OCI-M1 (cell line): Measurements from ENCODE around the gene CDHR1.
"Not testable (repeated sequence)": the region's sequence is repeated elsewhere in the genome, so short reads cannot be mapped to it uniquely, and the experiment has no call there.

Experiments
- DNase-seq: peaks from one replicate; lab custom pipeline; 2025; lab: John Stamatoyannopoulos, UW

Gene CDHR1

DNA sequence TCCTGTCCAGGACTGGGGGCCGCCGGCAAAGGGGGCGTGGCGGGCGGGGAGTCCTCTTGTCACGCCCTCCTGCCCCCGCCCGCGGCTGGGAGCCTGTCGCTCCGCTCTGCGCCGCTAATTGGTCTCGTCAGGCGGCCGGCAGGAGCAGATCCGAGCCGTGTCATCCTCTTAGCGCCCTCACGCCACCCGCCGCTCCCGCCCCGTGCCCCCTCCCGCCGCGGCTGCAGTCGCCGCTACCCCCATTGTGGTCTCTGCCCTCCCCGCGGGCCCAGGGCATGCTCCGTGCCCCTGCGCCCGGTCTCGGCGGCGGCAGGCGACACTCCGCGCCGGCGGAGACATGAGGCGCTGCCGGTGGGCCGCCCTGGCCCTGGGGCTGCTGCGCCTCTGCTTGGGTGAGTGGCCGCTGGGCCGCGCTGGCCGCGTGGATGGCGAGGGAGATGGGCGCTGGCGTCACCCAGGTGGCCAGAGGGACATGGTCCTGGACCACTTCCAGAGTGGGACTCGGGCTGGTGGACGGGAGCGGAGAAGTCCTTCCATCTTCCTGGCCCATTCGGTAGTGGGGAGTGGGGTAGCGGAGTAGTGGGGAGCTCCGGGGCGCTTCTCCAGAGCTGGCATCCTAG lies at the start of gene CDHR1:
Gene CDHR1 (plus strand): TSS at position 114 of the 620 bp plus-strand sequence. CDS start 224 bp downstream, at position 338.
- no peak for DNase-seq

DNA sequence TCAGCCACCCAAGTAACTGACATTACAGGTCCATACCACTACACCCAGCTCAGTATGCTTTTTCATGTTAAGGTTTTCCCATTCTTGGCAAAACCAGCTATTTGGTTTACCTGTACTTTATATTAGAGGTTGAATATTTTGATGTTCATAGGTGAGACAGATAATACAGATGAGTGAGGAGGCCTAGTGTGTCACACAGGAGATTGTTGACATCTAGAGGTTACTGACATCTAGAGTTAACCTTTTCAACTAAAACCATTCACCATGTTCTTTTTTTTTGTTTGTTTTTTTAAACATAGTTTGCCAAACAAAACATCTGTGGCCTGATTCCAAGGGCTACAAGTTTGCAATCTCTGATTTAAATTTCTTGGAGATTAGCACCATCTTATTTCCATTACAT lies 47.0 kb upstream of the CDHR1 start:
- no peak for DNase-seq

DNA sequence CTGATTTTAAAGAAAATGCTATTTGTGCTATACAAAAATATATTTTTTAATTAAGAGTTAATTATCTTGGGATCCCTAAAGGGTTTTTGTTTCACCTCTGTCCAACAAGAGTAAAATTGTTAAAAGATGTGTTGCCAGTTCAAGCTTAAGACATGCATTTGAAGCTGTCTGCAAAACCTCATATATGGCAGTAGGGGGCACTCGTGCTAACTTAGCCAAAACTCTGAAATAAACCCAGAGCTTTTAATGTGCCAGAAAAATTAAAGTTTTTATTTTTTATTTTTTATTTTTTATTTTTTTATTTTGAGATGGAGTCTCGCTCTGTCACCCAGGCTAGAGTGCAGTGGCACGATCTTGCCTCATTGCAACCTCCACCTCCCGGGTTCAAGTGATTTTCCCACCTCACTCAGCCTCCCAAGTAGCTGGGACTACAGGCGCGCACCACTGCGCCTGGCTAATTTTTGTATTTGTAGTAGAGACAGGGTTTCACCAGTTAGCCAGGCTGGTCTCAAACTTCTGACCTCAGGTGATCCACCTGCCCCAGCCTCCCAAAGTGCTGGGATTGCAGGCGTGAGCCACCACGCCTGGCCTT lies 46.2 kb upstream of the CDHR1 start:
- peak; percentile 63 for DNase-seq

DNA sequence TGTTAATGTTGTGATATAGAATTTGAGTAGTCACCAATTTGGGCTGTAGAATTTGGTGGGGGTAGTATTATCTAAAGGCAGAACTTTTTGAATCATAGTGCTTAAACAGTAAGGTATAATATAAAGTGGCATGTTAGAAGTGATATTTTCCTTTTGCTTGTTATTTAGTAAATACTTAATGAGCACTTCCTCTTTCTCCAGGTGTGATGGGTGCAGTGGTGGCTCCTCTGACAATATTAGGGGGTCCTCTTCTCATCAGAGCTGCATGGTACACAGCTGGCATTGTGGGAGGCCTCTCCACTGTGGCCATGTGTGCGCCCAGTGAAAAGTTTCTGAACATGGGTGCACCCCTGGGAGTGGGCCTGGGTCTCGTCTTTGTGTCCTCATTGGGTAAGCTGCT lies 44.5 kb upstream of the CDHR1 start:
- no peak for DNase-seq

- no peak for DNase-seq
Observed at GRCh38 chr10:84152769-84153168, 41.6 kb upstream of the CDHR1 start.

DNA sequence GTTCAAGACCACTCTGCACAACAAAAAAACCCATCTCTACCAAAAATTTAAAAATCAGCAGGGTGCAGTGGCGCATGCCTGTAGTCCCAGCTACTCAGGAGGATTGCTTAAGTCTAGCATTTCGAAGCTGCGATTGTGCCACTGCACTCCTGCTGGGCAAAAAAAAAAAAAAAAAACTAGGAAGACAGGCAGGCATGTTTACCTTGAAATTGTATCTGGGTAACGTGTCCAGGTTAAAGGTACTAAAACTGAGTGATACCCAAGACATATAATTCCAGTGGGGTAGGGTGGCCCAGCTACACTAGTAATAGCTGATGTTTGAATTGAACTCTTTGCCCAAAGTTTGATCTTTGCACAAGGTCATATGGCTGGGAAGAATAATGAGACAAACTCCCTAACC lies 38.8 kb upstream of the CDHR1 start:
- DNase-seq, result no peak

GRCh38 chr10:84156009-84156408 lies 38.3 kb upstream of the CDHR1 start:
- no peak for DNase-seq

DNA sequence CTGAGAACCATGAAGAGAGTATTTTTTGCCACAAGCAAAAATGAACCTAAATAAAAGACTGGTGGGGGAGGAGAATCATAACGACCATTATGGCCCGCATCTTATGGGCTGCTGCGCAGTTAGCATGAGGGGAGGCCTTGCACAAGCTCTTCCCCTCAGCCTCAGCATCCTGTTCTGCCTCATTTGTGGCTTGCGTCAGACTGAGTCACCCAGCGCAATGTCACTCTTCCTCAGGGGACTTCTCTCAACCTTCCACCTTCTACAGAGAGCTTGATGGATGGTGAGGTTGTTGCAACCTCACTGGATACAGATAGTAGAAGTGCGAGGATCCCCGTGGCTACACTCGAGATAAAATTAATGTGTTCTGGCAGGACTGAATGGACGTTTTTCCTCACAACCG lies 37.6 kb upstream of the CDHR1 start:
- DNase-seq, result peak; percentile 11

GRCh38 chr10:84158061-84158460 lies 36.3 kb upstream of the CDHR1 start:
- no peak for DNase-seq

- peak; percentile 23 for DNase-seq
Observed at GRCh38 chr10:84158550-84158949, 35.8 kb upstream of the CDHR1 start.

DNA sequence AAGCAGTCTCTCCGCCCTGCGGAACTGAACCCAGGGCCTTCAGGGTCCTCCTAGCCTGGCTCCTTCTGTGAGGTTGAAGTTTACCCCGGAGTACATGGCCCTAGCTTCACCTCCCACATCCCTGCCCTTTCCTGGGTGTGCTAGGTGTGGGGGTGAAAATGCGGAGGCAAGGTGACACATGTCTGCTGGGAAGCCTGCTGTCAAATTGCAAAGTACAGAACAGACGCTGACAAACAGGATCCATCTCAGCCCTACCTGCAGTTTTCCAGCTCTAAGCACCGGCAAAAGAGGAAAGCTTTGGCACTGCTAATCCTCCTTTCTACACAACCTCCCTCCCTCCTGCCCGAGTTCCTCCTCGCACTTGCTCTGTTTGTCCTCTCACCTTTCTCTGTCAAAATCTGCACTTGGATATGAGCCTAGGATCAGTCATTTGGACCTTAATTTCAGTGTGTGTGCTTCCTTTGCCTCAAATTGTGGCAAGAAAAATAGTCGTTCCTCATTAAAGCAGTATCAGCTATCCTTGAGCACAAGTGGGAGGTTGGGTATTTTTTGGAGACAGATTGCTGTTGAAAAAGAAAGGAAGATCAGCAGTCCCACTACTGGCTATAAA lies 35.2 kb upstream of the CDHR1 start:
- DNase-seq, result peak; percentile 9

DNA sequence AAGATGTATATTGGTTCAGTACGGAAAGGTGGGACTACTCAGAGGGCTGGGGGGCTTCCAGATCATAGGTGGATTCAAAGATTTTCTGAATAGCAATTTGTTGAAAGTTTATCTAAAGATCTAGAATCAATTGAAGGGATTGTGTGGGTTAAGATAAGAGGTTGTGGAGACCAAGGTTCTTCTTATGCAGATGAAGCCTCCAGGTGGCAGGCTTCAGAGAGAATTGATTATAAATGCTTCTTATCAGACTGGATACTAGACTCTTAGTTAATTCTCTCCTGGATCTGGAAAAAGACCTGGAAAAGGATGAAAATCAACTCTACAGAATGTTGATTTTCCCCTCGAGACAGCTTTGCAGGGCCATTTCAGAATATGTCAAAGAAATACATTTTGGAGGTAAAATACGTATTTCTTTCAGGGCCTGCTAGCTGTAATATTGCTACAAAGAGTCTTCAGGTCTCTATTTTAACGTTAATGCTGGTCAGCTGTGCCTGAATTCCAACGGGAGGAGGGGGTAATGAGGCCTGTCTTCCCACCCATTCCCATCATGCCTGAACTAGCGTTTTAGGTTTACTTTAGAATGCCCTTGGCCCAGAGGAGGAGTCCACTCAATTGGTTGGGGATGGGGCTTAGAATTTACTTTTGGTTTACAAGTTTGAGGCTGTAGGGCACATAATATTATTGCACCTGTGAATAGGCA lies 33.5 kb upstream of the CDHR1 start:
- DNase-seq, result no peak

- no peak for DNase-seq
Observed at GRCh38 chr10:84163996-84164395, 30.3 kb upstream of the CDHR1 start.

DNA sequence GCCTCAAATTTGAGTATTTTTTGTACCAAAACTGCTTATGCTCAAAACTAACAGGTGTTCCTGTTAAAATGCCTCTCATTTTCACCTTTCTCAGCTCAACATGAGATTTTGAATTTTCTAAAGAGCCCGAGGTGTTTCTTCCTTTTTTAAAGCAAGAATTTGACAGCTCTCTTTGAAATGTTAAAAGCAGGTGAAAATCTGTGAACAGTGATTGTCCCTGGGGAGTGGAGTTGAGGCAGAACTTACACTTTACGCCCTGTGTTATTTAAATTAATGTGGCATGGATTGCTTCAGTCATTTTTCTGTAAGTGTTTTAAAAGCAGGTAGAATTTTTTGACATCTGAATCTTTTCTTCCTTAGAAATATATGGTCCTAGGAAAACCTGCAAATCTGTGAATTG lies 29.9 kb upstream of the CDHR1 start:
- no peak for DNase-seq

DNA sequence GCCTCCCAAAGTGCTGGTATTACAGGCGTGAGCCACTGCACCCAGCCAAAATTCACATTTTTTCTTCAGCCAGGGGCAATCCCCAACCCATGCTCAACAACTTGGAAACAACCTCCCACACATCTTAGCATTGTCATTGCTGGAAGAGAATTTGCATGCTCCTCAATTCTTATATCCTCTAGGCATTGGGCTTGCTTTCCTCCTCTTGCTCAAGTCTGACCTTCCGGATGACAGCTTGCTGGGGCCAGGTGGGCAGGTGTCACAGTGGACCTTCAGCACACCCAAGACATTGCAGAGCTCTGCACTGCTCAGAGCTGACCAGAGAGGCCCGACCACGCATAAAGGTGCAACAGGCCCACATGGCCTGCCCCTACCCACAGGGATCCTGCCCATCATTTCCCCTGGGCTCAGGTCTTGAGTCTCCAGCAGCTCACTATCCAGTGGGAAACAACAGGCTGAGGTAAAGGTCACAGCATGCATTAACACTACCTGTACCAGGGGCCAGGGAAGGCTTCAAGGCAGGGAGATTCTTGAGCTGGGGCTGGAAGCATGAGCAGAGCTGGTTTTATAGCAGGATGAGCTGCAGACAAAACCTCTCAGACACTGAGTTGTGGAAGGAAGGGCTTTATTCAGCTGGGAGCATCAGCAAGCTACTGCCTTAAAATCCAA lies 27.6 kb upstream of the CDHR1 start:
- DNase-seq, result no peak

DNA sequence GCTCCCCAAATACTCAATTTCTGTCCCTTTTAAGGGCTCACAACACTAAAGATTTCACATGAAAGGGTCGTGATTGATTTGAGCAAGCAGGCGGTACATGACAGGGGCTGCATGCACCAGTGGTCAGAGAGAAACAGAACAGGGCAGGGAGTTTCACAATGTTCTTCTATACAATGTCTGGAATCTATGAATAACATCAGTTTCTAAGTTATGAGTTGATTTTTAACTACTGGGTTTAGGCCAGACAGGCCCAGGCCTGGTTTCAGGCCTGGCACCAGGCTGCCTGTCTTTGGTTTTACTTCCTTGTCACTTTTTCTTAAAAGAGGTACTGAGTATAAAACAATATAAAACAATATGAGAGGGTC lies 27.1 kb upstream of the CDHR1 start:
- DNase-seq, result not testable (repeated sequence)

- DNase-seq, result not testable (repeated sequence)
Observed at GRCh38 chr10:84168382-84168781, 26.0 kb upstream of the CDHR1 start.

DNA sequence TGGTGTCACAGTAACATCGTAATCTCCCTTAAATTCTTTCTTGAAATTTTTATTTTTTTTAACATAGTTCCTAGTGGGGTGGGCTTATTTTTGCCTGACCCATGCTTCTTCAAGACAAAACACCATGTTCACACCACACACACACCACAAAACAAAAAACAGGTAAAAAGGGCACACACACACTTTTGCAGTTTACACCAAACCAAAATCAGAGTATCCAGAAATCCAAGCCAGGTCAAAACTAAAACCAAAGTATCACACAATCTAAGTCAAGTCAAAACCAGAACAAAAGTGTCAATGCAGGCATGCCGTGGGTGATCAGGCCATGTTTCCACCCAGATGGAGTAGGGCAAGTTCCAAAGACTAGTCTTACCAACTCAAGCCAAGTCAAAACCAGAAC lies 23.1 kb upstream of the CDHR1 start:
- DNase-seq, result not testable (repeated sequence)

GRCh38 chr10:84171700-84172466 lies 22.5 kb upstream of the CDHR1 start:
- DNase-seq, result not testable (repeated sequence)

GRCh38 chr10:84172467-84173356 lies 21.6 kb upstream of the CDHR1 start:
- DNase-seq, result no peak

DNA sequence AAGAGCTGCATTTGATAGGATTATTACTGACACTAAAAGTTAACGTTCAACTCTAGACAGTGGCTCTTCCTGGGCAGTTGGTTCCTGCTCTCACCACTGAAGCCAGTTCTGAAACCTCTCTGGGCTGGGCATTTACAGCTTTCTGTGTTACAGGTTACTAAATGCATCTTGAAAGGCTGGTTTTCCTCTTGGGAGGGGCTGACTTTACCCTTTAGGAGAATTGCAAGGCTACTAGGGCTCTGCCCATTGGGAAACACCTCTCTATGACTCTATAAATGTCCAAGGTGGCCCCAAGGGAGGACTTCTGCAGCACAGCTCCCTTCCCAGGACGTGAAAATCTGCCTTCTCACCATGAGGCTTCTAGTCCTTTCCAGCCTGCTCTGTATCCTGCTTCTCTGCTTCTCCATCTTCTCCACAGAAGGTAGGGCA lies 20.8 kb upstream of the CDHR1 start, which contains the start of gene GPR15LG:
Gene GPR15LG (plus strand): TSS at position 301 of the 429 bp plus-strand sequence. CDS start 51 bp downstream, at position 352.
- no peak for DNase-seq
